ENCODE results near the gene NTN5.
"Not testable (repeated sequence)": the region's sequence is repeated elsewhere in the genome, so short reads cannot be mapped to it uniquely, and the experiment has no call there.

NTN5 gene

GRCh38 chr19:48639483-48640375, 33.1 kb downstream of the NTN5 start:
- DNase-seq: no peak

GRCh38 chr19:48638831-48639381, 33.9 kb downstream of the NTN5 start:
- DNase-seq: no peak

- DNase-seq: peak; percentile 78
Observed at GRCh38 chr19:48637948-48638830, 34.6 kb downstream of the NTN5 start.

GRCh38 chr19:48637449-48637947, 35.3 kb downstream of the NTN5 start:
- peak; percentile 96 for DNase-seq

- no peak for DNase-seq
Observed at GRCh38 chr19:48636859-48637448, 35.9 kb downstream of the NTN5 start, which contains the start of gene DBP. DBP (minus strand) TSS chr19:48637379; CDS start chr19:48636994, 385 bp downstream.

- DNase-seq: no peak
Observed at GRCh38 chr19:48635966-48636858, 36.6 kb downstream of the NTN5 start.

GRCh38 chr19:48635263-48635965, 37.4 kb downstream of the NTN5 start:
- no peak for DNase-seq

GRCh38 chr19:48634424-48635262, 38.2 kb downstream of the NTN5 start:
- peak; percentile 69 for DNase-seq

GRCh38 chr19:48634036-48634342, 38.8 kb downstream of the NTN5 start:
- DNase-seq: no peak

GRCh38 chr19:48633148-48634035, 39.4 kb downstream of the NTN5 start:
- DNase-seq: no peak

GRCh38 chr19:48632692-48633147, 40.1 kb downstream of the NTN5 start:
- no peak for DNase-seq

GRCh38 chr19:48632286-48632685, 40.5 kb downstream of the NTN5 start:
- DNase-seq: not testable (repeated sequence)

- DNase-seq: no peak
Observed at GRCh38 chr19:48631225-48631624, 41.6 kb downstream of the NTN5 start.

- DNase-seq: no peak
Observed at GRCh38 chr19:48630296-48631063, 42.3 kb downstream of the NTN5 start.

- no peak for DNase-seq
Observed at GRCh38 chr19:48629599-48630295, 43.1 kb downstream of the NTN5 start.

GRCh38 chr19:48629297-48629598, 43.6 kb downstream of the NTN5 start:
- DNase-seq: no peak

- DNase-seq: no peak
Observed at GRCh38 chr19:48628486-48629296, 44.1 kb downstream of the NTN5 start.

Data from NCI-H524 treated with DMSO at 0.1 percent for 48 hours (cell line).